HL-60/S4 (cell line): Measurements from ENCODE around the gene SSMEM1.
"Not testable (repeated sequence)": the region's sequence is repeated elsewhere in the genome, so short reads cannot be mapped to it uniquely, and the experiment has no call there.

ENCODE experiments used
- in situ Hi-C: fragments of 300-500 bp; cut with MboI; formaldehyde crosslinking; loops from 2 replicates; pipeline ENCODE4 v1.14.3; 2022; ENCODE audit warnings: low sequenced_read_pairs

SSMEM1 gene

DNA sequence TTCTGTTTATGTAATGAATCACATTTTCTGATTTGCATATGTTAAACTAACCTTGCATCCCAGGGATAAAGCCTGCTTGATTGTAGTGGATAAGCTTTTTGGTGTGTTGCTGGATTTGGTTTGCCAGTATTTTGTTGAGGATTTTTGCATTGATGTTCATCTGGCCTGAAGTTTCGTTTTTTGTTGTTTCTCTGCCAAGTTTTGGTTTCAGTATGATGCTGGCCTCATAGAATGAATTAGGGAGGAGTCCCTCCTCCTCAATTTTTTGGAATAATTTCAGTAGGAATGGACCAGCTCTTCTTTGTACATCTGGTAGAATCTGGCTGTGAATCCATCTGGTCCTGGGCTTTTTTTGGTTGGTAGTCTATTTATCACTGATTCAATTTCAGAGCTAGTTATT lies 35.8 kb downstream of the SSMEM1 start:
- in situ Hi-C loops: not testable (repeated sequence)

DNA sequence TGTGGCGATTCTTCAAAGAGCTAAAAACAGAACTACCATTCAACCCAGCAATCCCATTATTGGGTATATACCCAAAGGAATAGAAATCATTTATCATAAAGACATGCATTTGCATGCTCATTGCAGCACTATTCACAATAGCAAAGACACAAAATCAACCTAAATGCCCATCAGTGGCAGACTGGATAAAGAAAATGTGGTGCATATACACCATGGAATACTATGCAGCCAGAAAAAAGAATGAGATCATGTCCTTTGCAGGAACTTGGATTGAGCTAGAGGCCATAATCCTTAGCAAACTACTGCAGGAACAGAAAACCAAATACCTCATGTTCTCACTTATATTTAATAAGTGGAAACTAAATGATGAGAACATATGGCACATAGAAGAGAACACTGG lies 38.8 kb downstream of the SSMEM1 start:
- in situ Hi-C loops: not testable (repeated sequence)

DNA sequence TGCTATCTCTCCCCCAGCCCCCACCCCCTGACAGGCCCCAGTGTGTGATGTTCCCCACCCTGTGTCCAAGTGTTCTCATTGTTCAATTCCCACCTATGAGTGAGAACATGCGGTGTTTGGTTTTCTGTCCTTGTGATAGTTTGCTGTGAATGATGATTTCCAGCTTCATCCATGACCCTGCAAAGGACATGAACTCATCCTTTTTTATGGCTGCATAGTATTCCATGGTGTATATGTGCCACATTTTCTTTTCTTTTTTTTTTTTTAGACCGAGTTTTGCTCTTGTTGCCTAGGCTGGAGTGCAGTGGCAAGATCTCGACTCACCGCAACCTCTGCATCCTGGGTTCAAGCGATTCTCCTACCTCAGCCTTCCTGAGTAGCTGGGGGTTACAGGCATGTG lies 41.2 kb downstream of the SSMEM1 start:
- in situ Hi-C loops: not testable (repeated sequence)

DNA sequence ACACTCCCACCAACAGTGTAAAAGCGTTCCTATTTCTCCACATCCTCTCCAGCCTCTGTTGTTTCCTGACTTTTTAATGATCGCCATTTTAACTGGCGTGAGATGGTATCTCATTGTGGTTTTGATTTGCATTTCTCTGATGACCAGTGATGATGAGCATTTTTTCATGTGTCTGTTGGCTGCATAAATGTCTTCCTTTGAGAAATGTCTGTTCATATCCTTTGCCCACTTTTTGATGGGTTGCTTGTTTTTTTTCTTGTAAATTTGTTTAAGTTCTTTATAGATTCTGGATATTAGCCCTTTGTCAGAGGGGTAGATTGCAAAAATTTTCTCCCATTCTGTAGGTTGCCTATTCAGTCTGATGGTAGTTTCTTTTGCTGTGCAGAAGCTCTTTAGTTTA lies 42.0 kb downstream of the SSMEM1 start:
- in situ Hi-C loops: not testable (repeated sequence)

DNA sequence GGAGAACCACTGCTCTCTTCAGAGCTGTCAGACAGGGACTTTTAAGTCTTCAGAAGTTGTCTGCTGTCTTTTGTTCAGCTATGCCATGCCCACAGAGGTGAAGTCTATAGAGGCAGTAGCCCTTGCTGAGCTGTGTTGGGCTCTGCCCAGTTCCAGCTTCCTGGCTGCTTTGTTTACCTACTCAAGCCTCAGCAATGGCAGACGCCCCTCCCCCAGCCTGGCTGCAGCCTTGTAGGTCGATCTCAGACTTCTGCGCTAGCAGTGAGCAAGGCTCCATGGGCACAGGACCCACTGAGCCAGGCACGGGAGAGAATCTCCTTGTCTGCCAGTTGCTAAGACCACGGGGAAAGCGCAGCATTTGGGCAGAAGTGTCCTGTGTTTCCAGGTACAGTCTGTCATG lies 46.9 kb downstream of the SSMEM1 start:
- in situ Hi-C loops: no loop called here

DNA sequence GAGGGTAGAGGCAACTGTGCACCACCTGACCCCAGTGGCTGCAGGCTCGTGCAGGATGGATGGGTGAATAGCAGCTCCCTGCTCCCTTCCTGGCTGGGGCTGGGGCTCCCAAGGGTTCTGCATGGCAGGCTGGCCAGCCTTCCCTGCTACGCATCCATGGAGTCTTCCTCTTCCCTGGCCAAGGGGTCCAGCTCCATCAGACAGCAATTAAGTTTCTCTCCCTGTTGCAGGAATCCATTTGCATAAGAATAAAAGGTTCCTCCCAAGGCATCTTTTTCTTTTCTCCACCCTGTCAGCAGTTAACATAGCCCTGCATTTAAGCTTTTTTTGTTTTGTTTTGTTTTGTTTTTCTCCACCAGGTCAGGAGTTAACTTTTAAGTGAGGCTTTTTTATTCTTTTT lies 49.0 kb downstream of the SSMEM1 start:
- in situ Hi-C loops: no loop called here

- in situ Hi-C loops: no loop called here
Measured at GRCh38 chr7:130258494-130259078, 50.9 kb downstream of the SSMEM1 start.

DNA sequence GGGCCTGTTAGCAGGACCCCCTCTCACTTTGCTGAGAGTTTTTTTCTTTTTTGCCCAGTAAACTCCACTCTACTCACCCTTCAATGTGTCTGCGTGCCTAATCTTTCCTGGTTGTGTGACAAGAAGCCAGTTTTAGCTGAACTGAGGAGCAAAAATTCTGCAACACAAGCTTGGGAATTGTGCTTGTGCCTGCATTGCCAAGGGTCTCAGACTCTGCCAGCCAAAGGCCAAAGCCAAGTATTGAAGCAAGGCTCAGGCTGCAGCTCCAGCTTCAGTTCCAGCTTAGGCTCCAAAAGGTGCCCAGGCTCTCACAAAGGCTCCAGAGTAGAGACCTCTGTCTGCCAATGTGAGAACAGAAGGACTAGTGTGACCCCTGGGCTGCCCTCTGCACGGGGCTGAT lies 54.8 kb downstream of the SSMEM1 start:
- in situ Hi-C loops: no loop called here

DNA sequence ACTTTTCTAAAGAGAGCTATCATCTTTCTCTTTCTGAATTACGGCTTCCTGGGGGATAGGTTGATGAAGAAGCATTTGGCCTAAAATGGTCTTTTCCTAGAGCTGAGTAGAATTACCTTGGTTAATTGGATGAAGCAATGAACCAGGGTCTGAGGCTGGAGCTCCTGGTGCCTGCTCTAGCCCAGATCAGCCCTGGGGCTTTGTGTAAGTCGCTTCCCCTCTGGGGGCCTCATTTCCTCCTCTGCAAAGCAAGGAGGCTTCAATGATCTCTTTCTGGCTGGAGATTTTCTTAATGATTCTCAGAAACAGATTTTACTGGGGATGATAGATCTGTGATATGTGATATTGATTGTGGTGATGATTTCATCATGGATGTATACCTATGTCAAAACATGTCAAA lies 55.5 kb downstream of the SSMEM1 start:
- in situ Hi-C loops: no loop called here
